ENCODE measurements around the gene DTX4.

The DTX4 gene

GRCh38 chr11:59221441-59221840 is 49.5 kb downstream of the DTX4 start:
- no peak for DNase-seq
- no peak for TF ChIP-seq CTCF (IDR thresholded peaks at IDR 0.05)
- Histone ChIP-seq H3K27me3 (no peaks in the 10 kb centered on the region), H3K4me3 (no peak overlapping the region), H3K9me3 (no peaks in the 10 kb centered on the region), H3K27ac (no peak overlapping the region), H3K4me1 (peaks cover 0 to 11% (median 3%) of the 10 kb centered on the region in 4 donors), H3K36me3 (no peaks in the 10 kb centered on the region)
- intact Hi-C loops (cut with DNase I; ENCODE audit: low total_unique reads) = no loop called here

GRCh38 chr11:59222464-59223060 is 50.6 kb downstream of the DTX4 start:
- Histone ChIP-seq H3K4me1 (peaks cover 0 to 11% (median 3%) of the 10 kb centered on the region in 4 donors), H3K4me3 (no peak overlapping the region), H3K27ac (no peak overlapping the region), H3K9me3 (no peaks in the 10 kb centered on the region), H3K27me3 (no peaks in the 10 kb centered on the region), H3K36me3 (no peaks in the 10 kb centered on the region)
- intact Hi-C loops (cut with DNase I; ENCODE audit: low total_unique reads) = no loop called here
- DNase-seq = no peak
- no peak for TF ChIP-seq CTCF (IDR thresholded peaks at IDR 0.05)

- TF ChIP-seq CTCF (IDR thresholded peaks at IDR 0.05) = no peak
- intact Hi-C loops (cut with DNase I; ENCODE audit: low total_unique reads) = no loop called here
- no peak for DNase-seq
- Histone ChIP-seq H3K4me3 (no peak overlapping the region), H3K9me3 (no peaks in the 10 kb centered on the region), H3K27ac (no peak overlapping the region), H3K4me1 (peaks cover 0 to 11% (median 3%) of the 10 kb centered on the region in 4 donors), H3K36me3 (no peaks in the 10 kb centered on the region), H3K27me3 (no peaks in the 10 kb centered on the region)
Measured at GRCh38 chr11:59223177-59223576, 51.2 kb downstream of the DTX4 start.

GRCh38 chr11:59223611-59224010 is 51.7 kb downstream of the DTX4 start:
- no peak overlapping the region for H3K4me3 ChIP-seq
- no peak for DNase-seq
- H3K27ac ChIP-seq = no peak overlapping the region
- no peaks in the 10 kb centered on the region for H3K9me3 ChIP-seq
- H3K27me3 ChIP-seq = no peaks in the 10 kb centered on the region
- peaks cover 0 to 11% (median 3%) of the 10 kb centered on the region in 4 donors for H3K4me1 ChIP-seq
- no peak for TF ChIP-seq CTCF (IDR thresholded peaks at IDR 0.05)
- intact Hi-C loops (cut with DNase I; ENCODE audit: low total_unique reads) = no loop called here
- H3K36me3 ChIP-seq = no peaks in the 10 kb centered on the region

GRCh38 chr11:59224351-59224928 is 52.5 kb downstream of the DTX4 start:
- intact Hi-C loops (cut with DNase I; ENCODE audit: low total_unique reads) = no loop called here

More at GRCh38 chr11:59224351-59224928, 52.5 kb downstream of the DTX4 start:
- Histone ChIP-seq H3K4me3 (no peak overlapping the region), H3K27ac (no peak overlapping the region), H3K36me3 (no peaks in the 10 kb centered on the region), H3K9me3 (no peaks in the 10 kb centered on the region), H3K27me3 (no peaks in the 10 kb centered on the region), H3K4me1 (peaks cover 0 to 11% (median 3%) of the 10 kb centered on the region in 4 donors)
- no peak for TF ChIP-seq CTCF (IDR thresholded peaks at IDR 0.05)
- DNase-seq = no peak

All from tibial artery (tissue), 4 donors.